HG03565 (cell line): ENCODE data around the gene GATAD2B.
A peak's percentile ranks its signal among the peaks of the same experiment; 100 is the strongest.
"Not testable (repeated sequence)": the region's sequence is repeated elsewhere in the genome, so short reads cannot be mapped to it uniquely, and the experiment has no call there.

Source experiments
- ATAC-seq: cut with Tn5 transposase; IDR thresholded peaks from one replicate; pipeline ENCODE4 v1.9.1; 2021; ENCODE audit warnings: mild to moderate bottlenecking, moderate library complexity; ENCODE audit not compliant: unreplicated experiment

The GATAD2B gene

GRCh38 chr1:153844349-153844748, 78.4 kb downstream of the GATAD2B start:
- ATAC-seq: not testable (repeated sequence)

DNA sequence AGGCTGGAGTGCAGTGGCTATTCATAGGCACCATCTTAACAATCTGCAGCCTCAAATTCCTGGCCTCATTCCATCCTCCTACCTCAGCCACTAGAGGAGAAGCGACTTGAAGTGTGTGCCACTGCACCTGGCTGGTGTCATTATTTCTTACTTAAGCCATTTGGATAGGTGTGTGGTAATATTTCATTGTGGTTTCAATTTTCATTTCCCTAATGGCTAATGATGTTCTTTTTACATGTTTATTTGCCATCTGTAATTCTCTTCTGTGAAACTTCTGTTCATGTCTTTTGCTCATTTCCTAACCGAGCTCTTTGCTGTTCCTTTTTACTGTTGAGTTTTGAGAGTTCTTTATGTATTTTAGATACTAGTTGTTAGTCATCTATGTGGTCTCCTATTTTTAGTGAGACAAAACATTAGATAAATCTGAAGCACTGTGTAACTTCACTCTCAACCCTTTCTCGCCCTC, 80.7 kb downstream of the GATAD2B start:
- peak; percentile 62 for ATAC-seq

DNA sequence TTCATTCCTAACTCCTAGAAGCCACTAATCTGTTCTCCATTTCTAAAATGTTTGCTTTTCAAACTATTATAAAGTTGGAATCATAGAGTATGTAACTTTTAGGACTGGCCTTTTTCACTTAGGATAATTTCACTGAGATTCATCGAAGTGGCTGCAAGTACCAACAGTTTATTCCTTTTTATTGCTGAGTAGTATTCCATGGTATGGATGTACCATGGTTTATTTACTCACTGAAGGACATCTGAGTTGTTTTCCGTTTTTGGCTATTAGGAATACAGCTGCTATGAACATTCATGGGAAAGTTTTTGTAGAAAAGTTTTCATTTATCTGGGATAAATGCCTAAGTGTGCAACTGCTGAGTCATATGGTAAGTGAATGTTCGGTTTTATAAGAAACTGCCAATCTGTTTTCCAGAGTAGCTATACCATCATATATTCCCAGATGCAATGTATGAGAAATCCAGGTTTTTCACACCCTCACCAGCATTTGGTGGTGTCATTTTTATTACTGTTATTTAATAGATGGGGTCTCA, 81.2 kb downstream of the GATAD2B start:
- ATAC-seq: no peak

DNA sequence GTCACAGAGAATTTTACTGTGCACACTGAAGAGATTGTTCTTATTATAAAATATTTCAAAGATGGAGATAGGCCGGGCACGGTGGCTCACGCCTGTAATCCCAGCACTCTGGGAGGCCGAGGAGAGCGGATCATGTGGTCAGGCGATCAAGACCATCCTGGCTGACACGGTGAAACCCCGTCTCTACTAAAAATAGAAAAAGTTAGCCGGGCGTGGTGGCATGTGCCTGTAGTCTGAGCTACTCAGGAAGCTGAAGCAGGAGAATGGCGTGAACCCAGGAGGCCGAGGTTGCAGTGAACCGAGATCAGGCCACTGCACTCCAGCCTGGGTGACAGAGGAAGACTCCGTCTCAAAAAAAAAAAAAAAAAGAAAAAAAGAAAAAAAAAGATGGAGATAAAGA, 82.0 kb downstream of the GATAD2B start:
- not testable (repeated sequence) for ATAC-seq

DNA sequence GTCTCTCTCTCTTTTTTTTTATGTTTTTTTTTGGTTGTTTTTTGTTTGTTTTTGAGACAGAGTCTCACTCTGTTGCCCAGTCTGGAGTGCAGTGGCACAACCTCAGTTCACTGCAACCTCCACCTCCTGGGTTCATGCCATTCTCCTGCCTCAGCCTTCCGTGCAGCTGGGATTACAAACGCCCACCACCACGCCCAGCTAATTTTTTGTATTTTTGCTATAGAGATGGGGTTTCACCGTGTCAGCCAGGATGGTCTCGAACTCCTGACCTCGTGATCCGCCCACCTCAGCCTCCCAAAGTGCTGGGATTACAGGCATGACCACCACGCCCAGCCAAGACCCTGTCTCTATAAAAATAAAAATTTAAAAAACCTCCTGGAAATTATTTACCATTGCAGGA, 88.8 kb downstream of the GATAD2B start:
- not testable (repeated sequence) for ATAC-seq

GRCh38 chr1:153833171-153833570, 89.6 kb downstream of the GATAD2B start:
- ATAC-seq: no peak

- ATAC-seq: no peak
These were observed 90.5 kb downstream of the GATAD2B start for GRCh38 chr1:153832293-153832692.

- no peak for ATAC-seq
These were observed 91.7 kb downstream of the GATAD2B start for GRCh38 chr1:153831026-153831425.

DNA sequence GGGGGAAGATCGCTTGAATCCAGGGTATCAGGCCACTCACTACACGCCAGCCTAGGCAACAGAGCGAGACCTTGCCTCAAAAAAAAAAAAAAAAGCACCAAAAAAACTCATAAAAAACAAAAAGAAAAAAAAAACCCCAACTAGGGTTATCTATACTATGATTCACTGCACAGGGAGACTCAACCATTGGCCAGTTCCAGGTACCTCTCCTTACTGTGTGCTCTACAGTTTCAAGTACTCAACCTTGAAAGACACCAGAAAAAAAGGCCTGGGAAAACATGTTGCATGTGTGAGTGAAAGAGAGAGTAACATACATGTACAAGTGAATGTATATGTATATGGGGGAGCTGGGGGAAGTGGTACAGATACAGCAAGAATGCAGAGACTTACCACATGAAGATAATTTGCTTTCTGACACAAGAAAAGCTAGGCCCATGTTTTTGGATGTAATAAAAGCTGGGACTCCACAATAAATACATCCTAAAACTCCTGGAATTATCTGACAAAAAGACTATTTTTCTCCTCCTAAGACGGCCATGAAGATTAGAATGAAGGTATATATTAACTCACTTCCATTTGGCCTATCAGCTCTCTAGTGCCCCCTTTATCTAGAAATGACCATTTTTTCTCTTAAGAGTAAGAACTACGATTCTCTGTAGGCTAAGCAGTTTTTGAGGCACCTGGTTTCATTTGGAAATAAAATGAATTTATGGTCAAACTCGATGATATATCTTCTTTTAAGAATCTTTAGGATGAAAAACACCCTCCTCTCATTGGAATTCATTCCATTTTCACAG, 95.4 kb downstream of the GATAD2B start:
- no peak for ATAC-seq

DNA sequence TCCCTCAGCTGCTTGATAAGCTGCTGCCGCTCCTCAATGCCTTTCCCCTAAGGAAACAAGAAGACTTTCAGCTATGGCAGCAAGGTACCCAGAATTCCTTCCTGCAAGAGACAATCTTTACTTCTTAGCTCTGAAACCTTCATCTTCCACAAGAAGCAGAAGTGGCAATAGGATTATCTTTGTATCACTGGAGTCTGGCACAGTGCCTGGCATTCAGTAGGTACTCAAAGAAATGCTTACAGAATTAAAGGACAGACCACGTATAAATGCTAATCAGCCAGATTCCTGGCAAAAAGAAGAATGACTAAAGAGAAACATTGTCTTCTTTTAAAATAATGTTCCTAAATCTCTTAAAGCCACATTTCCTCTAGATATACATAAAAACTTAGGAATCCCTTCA, 103.9 kb downstream of the GATAD2B start:
- ATAC-seq: no peak

DNA sequence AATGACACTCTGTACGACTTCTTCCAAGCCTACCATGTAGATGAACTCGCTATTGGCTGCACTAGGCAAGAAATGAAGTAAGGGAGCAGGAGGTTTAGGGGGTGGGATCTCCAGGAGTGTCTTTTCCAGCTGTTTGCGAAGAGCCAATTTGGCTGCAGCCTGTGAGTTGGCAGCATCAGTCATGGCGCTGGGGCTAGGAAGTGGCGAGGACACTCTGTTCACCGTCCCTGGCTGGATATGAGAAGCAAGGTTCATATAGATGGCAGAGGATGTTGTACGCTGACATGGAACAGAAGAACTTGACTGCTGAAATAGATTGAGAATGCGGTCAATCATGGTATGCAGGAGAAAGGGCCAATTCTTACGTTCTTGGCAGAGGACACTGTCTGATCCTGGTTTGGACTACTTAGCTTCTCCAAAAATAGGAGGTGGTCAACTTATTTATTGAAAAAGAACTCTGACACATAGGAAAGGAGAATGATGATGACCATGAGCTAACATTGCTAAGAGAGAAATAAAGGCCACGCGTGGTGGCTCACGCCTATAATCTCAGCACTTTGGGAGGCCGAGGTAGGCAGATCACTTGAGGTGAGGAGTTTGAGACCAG, 106.4 kb downstream of the GATAD2B start:
- ATAC-seq: no peak

GRCh38 chr1:153805886-153806719, 116.7 kb downstream of the GATAD2B start:
- no peak for ATAC-seq

- peak; percentile 91 for ATAC-seq
These were observed 117.6 kb downstream of the GATAD2B start for GRCh38 chr1:153805042-153805745.

DNA sequence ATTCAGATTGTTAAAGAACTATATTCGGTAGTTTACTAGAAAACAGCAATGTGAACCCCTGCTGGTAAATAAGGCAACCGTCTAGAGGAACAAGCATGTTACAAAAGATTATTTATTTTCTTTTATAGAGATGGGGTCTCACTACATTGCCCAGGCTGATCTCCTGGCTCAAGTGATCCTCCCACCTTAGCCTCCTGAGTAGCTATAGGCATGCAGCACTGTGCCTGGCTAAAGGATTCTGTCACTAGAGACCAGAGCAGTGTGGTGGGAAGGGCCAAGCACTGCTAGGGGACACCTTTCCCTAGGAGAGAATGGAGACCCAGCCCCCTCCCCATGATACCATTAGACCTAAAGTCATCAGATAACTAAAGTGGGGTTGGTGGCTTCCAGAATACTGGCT, 118.7 kb downstream of the GATAD2B start:
- ATAC-seq: no peak

GRCh38 chr1:153803470-153804056, 119.2 kb downstream of the GATAD2B start:
- ATAC-seq: no peak

DNA sequence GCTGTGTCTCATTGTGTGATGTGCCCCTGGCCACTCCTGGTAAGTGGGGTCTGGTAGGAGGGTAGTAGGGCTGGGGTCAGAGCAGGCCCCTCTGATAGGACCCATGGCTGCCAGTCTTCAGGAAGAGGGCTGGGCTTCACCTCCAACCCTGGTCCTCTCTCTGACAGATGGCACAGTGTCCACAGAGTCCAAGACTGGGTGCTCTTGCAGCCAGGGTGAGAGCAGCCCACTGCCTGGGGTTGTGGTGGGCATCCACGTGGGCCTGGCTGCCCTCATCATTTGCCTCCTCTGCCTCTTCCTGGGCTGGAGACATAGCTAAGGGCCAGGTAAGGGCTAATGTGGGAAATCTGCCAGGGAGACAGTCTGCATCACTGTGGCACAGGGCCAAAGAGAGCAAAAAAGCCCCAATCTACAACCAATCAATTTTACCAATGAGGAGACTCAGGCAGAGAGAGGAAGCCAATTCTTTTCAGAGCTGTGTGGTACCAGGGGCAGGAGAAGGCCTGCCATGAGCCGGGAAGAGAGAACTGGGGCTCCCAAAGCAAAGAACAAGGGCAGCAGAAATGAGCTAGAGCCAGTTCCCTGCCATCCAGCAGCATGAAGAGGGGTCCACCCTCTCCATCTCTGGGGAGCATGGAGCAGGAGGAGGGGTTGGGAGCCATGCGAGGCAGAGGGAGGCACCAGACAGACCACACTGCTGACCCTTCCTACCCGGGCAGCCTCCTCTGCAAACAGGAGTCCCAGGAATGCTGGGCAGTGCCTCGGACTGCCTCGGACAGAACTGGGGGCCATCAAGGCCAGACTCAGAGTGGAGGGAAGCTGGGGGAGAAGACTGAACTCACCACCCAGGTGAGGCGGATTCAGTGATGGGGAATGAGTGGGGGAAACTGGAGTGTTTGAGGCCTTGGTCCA, 120.7 kb downstream of the GATAD2B start:
- ATAC-seq: no peak

DNA sequence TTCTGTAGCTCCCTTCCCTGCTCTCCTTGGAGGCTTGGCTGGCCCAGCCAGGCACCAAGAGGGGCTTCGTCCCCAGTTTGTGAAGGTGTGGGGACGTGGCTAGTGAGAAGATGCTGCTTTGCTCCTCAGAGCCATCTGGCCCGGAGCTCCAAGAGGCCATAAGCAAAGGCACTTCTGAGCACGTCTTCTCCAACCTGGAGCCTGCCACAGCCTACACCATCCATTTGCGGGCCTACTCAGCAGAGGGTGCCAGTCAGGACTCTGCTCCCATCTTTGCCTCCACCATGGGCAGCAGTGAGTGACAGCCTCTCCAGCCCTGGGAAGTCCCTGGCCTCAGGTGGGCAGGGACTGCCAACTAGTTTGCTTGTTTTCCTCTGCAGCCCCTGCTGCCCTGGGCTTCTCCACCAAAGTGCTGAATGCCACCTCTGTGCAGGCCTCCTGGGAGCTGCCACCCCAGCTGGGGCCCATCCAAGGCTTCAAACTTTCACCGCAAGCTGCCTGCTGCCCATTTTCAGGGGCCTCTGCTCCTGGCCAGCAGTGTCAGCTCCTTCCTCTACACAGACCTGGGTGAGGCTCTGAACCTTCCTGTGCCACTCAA, 121.6 kb downstream of the GATAD2B start:
- ATAC-seq: no peak

DNA sequence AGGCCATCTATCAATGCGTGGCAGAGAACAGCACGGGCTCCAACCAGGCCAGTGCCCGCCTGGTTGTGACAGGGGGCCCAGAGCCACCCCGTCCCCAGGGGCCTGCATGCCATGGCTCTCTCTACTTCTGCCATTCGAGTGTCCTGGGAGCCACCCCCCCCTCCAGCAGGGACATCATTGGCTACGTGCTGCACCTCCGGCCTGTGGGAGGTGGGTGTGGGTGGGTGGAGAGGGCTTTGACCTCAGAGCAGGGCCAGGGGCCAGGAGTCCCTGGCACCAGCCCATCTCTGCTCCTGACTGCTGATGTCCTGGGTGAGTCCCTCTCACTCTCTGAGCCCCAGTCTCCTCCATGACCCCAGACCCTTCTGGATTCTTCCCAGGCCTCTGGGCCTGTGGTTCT, 122.3 kb downstream of the GATAD2B start:
- no peak for ATAC-seq
